ENCODE results near the gene FFAR4. TPM values are rescaled to one million over a fixed set of nuclear protein-coding genes. Genes with fewer than 3 reads are reported as not detected.

FFAR4 gene
- total RNA-seq, 1 donor from 2014 or later: not detected

Other genes with a start within 250 kb of the FFAR4 start
- 249 and 264 TPM in 2 replicates for gene MYOF, start 84.3 kb upstream of the FFAR4 start, total RNA-seq
- 2.1 and 3.0 TPM in 2 replicates for gene CEP55, start 70.1 kb upstream of the FFAR4 start, total RNA-seq
- 0.42 TPM in 1 of 2 replicates, not detected in the other for gene RBP4, start 34.6 kb downstream of the FFAR4 start, total RNA-seq
- gene PDE6C, start 45.9 kb downstream of the FFAR4 start, total RNA-seq: not detected in 2 replicates
- gene FRA10AC1, start 135.9 kb downstream of the FFAR4 start, total RNA-seq: 10.5 and 13.6 TPM in 2 replicates
- gene LGI1, start 191.3 kb downstream of the FFAR4 start, total RNA-seq: not detected in 2 replicates

All from myocyte (in vitro differentiated cells).